ENCODE measurements around the gene GNB3. TPM values are rescaled to one million over a fixed set of nuclear protein-coding genes. Genes with fewer than 3 reads are reported as not detected.

Gene GNB3
- total RNA-seq, 1 experiment from 2014 or later = 3.9 TPM

- ChIA-PET CTCF (no interaction called here), POLR2A (no interaction called here)
- intact Hi-C loops (cut with micrococcal nuclease; ENCODE audit: unreplicated experiment) = no loop called here
- peaks cover 7% of the 10 kb centered on the region for H3K4me1 Mint-ChIP-seq (ENCODE audit: low read depth, unreplicated experiment)
- H3K27ac Mint-ChIP-seq (ENCODE audit: unreplicated experiment) = no peak overlapping the region
- Histone ChIP-seq H3K36me3 (ENCODE audit: control insufficient read depth, insufficient read depth, low read length) (peaks cover 18% of the 10 kb centered on the region), H3K27me3 (replicated peaks; ENCODE audit: control insufficient read depth, insufficient read depth, low read length) (no peaks in the 10 kb centered on the region), H3K4me1 (peaks cover 4% of the 10 kb centered on the region; the same call in 1 of the 2 replicates), H3K4me3 (ENCODE audit: low read depth, low read length) (no peak overlapping the region), H3K9me3 (no peaks in the 10 kb centered on the region)
- DNase-seq = no peak
- H3K4me3 Mint-ChIP-seq (ENCODE audit: unreplicated experiment) = no peak overlapping the region
- no TSS peak for BruUV-seq (replicated peaks)
- no peak for TF ChIP-seq CTCF (IDR thresholded peaks at IDR 0.05; ENCODE audit: insufficient read depth in 1 of 2, low read depth in 1 of 2, low read length in 1 of 2, severe bottlenecking in 1 of 2, unreplicated experiment in 1 of 2)
- no peaks in the 10 kb centered on the region for H3K9me3 Mint-ChIP-seq (ENCODE audit: unreplicated experiment)
- no peaks in the 10 kb centered on the region for H3K27me3 Mint-ChIP-seq (ENCODE audit: insufficient read depth, unreplicated experiment)
- peaks cover 88% of the 10 kb centered on the region for H3K36me3 Mint-ChIP-seq (ENCODE audit: insufficient read depth, unreplicated experiment)
Measured at GRCh38 chr12:6858799-6859198, 18.1 kb downstream of the GNB3 start.

GRCh38 chr12:6860116-6860515 is 19.4 kb downstream of the GNB3 start:
- no peaks in the 10 kb centered on the region for H3K9me3 Mint-ChIP-seq (ENCODE audit: unreplicated experiment)
- no peak for DNase-seq
- Histone ChIP-seq H3K9me3 (no peaks in the 10 kb centered on the region), H3K27me3 (replicated peaks; ENCODE audit: control insufficient read depth, insufficient read depth, low read length) (no peaks in the 10 kb centered on the region), H3K36me3 (ENCODE audit: control insufficient read depth, insufficient read depth, low read length) (peaks cover 20% of the 10 kb centered on the region), H3K4me1 (no peaks in the 10 kb centered on the region), H3K4me3 (ENCODE audit: low read depth, low read length) (no peak overlapping the region)
- no TSS peak for BruUV-seq (replicated peaks)
- intact Hi-C loops (cut with micrococcal nuclease; ENCODE audit: unreplicated experiment) = no loop called here
- H3K27ac Mint-ChIP-seq (ENCODE audit: unreplicated experiment) = no peak overlapping the region
- no peak overlapping the region for H3K4me3 Mint-ChIP-seq (ENCODE audit: unreplicated experiment)
- ChIA-PET CTCF (no interaction called here), POLR2A (no interaction called here)
- TF ChIP-seq CTCF (IDR thresholded peaks at IDR 0.05; ENCODE audit: insufficient read depth in 1 of 2, low read depth in 1 of 2, low read length in 1 of 2, severe bottlenecking in 1 of 2, unreplicated experiment in 1 of 2) = no peak
- no peaks in the 10 kb centered on the region for H3K4me1 Mint-ChIP-seq (ENCODE audit: low read depth, unreplicated experiment)
- H3K36me3 Mint-ChIP-seq (ENCODE audit: insufficient read depth, unreplicated experiment) = peaks cover 93% of the 10 kb centered on the region
- no peaks in the 10 kb centered on the region for H3K27me3 Mint-ChIP-seq (ENCODE audit: insufficient read depth, unreplicated experiment)

DNA sequence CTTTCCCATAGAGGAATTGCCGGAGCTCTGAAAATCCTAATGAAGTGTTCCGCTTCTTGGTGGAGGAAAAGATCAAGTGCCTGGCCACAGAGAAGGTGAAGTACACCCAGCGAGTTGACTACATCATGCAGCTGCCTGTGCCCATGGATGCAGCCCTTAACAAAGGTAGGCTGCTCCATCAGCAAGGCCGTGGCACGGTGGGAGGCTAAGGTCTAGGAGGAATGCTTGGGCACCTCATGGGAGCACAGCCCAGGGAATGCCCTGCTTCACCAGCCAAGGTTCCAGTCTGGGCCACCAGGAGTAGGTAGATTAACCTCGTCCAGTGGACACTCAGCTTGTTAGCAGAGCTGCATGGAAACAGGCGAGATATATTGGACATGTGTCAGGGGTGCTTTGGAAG is 20.2 kb downstream of the GNB3 start:
- CTCF ChIA-PET = interaction anchor here (0.9 kb wide), 1 partner anchor 9 kb away, joined by 5 read pairs; the partner anchor contains the start of gene USP5
- H3K27ac Mint-ChIP-seq (ENCODE audit: unreplicated experiment) = no peak overlapping the region
- POLR2A ChIA-PET = no interaction called here

More for the DNA sequence above, 20.2 kb downstream of the GNB3 start:
- Histone ChIP-seq H3K36me3 (ENCODE audit: control insufficient read depth, insufficient read depth, low read length) (peaks cover 21% of the 10 kb centered on the region), H3K9me3 (no peaks in the 10 kb centered on the region), H3K27me3 (replicated peaks; ENCODE audit: control insufficient read depth, insufficient read depth, low read length) (no peaks in the 10 kb centered on the region), H3K4me1 (no peaks in the 10 kb centered on the region), H3K4me3 (ENCODE audit: low read depth, low read length) (no peak overlapping the region)
- Mint-ChIP-seq H3K27me3 (ENCODE audit: insufficient read depth, unreplicated experiment) (no peaks in the 10 kb centered on the region), H3K9me3 (ENCODE audit: unreplicated experiment) (no peaks in the 10 kb centered on the region), H3K4me1 (ENCODE audit: low read depth, unreplicated experiment) (no peaks in the 10 kb centered on the region), H3K36me3 (ENCODE audit: insufficient read depth, unreplicated experiment) (peaks cover 96% of the 10 kb centered on the region), H3K4me3 (ENCODE audit: unreplicated experiment) (no peak overlapping the region)
- intact Hi-C loops (cut with micrococcal nuclease; ENCODE audit: unreplicated experiment) = no loop called here
- BruUV-seq (replicated peaks) = no TSS peak
- TF ChIP-seq CTCF (IDR thresholded peaks at IDR 0.05; ENCODE audit: insufficient read depth in 1 of 2, low read depth in 1 of 2, low read length in 1 of 2, severe bottlenecking in 1 of 2, unreplicated experiment in 1 of 2) = no peak
- no peak for DNase-seq

All from Caco-2 (cell line).